Airway epithelial cell (primary cell): ENCODE data around the gene RHOF. TPM values are rescaled to one million over a fixed set of nuclear protein-coding genes. Genes with fewer than 3 reads are reported as not detected.

ENCODE experiments used
- total RNA-seq: library from RNA; depleted of rRNA; stranded (reverse); fragments of >200 nt; gene quantifications from 2 replicates; pipeline ENCODE4 v1.2.3, GENCODE V29; 2015

The RHOF gene
- 25.2 and 51.3 TPM in 2 replicates for total RNA-seq

DNA sequence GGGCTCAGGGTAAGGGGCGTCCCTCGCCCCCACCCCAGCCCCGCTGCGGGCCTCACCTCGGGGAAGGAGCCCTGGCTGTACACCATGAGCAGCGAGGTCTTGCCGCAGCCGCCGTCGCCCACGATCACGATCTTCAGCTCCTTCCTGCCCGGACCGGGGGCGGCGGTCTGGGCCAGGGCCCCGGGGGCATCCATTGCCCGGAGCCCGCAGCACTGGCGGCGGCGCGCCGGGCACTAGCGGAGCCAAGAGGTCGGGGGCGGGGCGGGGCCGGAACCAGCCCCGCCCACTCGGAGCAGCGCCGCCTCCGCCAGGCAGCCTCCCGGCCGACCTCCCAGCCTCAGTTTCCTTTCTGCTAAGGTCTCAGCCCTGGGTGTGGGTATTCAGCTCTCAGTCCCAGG is at the start of gene RHOF:
Gene RHOF, minus strand, starts transcription at position 249 of the 398 bp plus-strand sequence. Its CDS starts 55 bp downstream, at position 194.

GRCh38 chr12:121803861-121804416 is 10.5 kb upstream of the RHOF start, which contains the start of gene SETD1B:
SETD1B (plus strand) TSS chr12:121804009; CDS start chr12:121804738, 729 bp downstream.

Other genes starting within 250 kb of the RHOF start
- gene KDM2B, start 212.7 kb downstream of the RHOF start, total RNA-seq = 16.6 and 26.9 TPM in 2 replicates
- gene ORAI1, start 167.2 kb downstream of the RHOF start, total RNA-seq = 14.1 and 14.5 TPM in 2 replicates
- gene MORN3, start 124.0 kb downstream of the RHOF start, total RNA-seq = 0.21 TPM in 1 of 2 replicates, not detected in the other
- 4.2 and 7.4 TPM in 2 replicates for gene TMEM120B, start 80.9 kb downstream of the RHOF start, total RNA-seq
- gene SETD1B, start 10.3 kb upstream of the RHOF start, total RNA-seq = 3.9 and 6.1 TPM in 2 replicates
- not detected in 2 replicates for gene HPD, start 65.2 kb upstream of the RHOF start, total RNA-seq
- 81.9 and 95.9 TPM in 2 replicates for gene PSMD9, start 95.1 kb upstream of the RHOF start, total RNA-seq
- 32.1 and 37.9 TPM in 2 replicates for gene CFAP251, start 124.9 kb upstream of the RHOF start, total RNA-seq
- gene BCL7A, start 228.2 kb upstream of the RHOF start, total RNA-seq = 19.3 and 25.4 TPM in 2 replicates